Measurements from ENCODE around the gene ZKSCAN4.

GRCh38 chr6:28264834-28265401 lies 12.8 kb upstream of the ZKSCAN4 start:
- TF ChIP-seq GATA3 (IDR thresholded peaks at IDR 0.05; ENCODE audit: low read depth, low read length) (no peak), GATA2 (IDR thresholded peaks at IDR 0.05; ENCODE audit: low read depth, low read length) (no peak)

Measured in SH-SY5Y (cell line).